CD14-positive monocyte (primary cell): ENCODE data around the gene STARD5. TPM values are rescaled to one million over a fixed set of nuclear protein-coding genes. Genes with fewer than 3 reads are reported as not detected.
A peak's percentile ranks its signal among the peaks of the same experiment; 100 is the strongest.

Source experiments
- DNase-seq, 3 donors: peaks; one replicate each; pipeline ENCODE4 v3.0.0-alpha.2; 2011 to 2022
- H2AFZ ChIP-seq: 2 replicates; pipeline ENCODE4 v1.6.0; 2012; ENCODE audit warnings: mild to moderate bottlenecking, low read depth, low read length, inconsistent platforms; ENCODE audit not compliant: insufficient read depth, poor library complexity, severe bottlenecking
- H3K27ac ChIP-seq, 2 donors: 1 replicate in 1 of 2; 2 replicates in 1 of 2; pipeline ENCODE4 v1.5.1; 2012 to 2013; ENCODE audit warnings: low read length in 2 of 2, control low read depth in 1 of 2, inconsistent platforms in 1 of 2, low read depth in 1 of 2, mild to moderate bottlenecking in 1 of 2
- H3K27me3 ChIP-seq, 2 donors: one replicate each; pipeline versions ENCODE4 v1.6.0 to v1.6.1; 2011 to 2013; ENCODE audit warnings: low read length in 2 of 2; ENCODE audit not compliant: control insufficient read depth in 2 of 2, insufficient read depth in 2 of 2
- H3K36me3 ChIP-seq, 2 donors: replicated peaks in 1 of 2; 1 replicate in 1 of 2; 2 replicates in 1 of 2; pipeline versions ENCODE4 v1.5.1 to v1.6.1; 2012 to 2013; ENCODE audit warnings: low read length in 2 of 2, control low read depth in 1 of 2, inconsistent platforms in 1 of 2, mild to moderate bottlenecking in 1 of 2; ENCODE audit not compliant: insufficient read depth in 2 of 2, control insufficient read depth in 1 of 2
- H3K4me1 ChIP-seq, 2 donors: 1 replicate in 1 of 2; 2 replicates in 1 of 2; pipeline versions ENCODE4 v1.5.1 to v1.6.1; 2012 to 2013; ENCODE audit warnings: low read length in 2 of 2, control low read depth in 1 of 2, inconsistent platforms in 1 of 2, mild to moderate bottlenecking in 1 of 2, moderate library complexity in 1 of 2; ENCODE audit not compliant: insufficient read depth in 2 of 2, control insufficient read depth in 1 of 2
- H3K4me2 ChIP-seq: replicated peaks from 2 replicates; pipeline ENCODE3; 2012; ENCODE audit warnings: low read length, moderate library complexity, mild to moderate bottlenecking; ENCODE audit not compliant: poor library complexity, severe bottlenecking; ENCODE audit errors: extremely low read depth
- H3K4me3 ChIP-seq, 3 experiments: fragments of 200-600 bp in 1 of 3; sonication (generic) in 1 of 3; replicated peaks in 1 of 3; 1 replicate in 2 of 3; 2 replicates in 1 of 3; pipeline ENCODE4 v1.5.1; 2011 to 2013; ENCODE audit warnings: low read length in 3 of 3, mild to moderate bottlenecking in 3 of 3, control low read depth in 2 of 3, low read depth in 2 of 3, inconsistent platforms in 1 of 3, moderate library complexity in 1 of 3
- H3K79me2 ChIP-seq: 2 replicates; pipeline ENCODE4 v1.6.0; 2012; ENCODE audit warnings: mild to moderate bottlenecking, control low read depth, inconsistent platforms, low read length, moderate library complexity; ENCODE audit not compliant: insufficient read depth
- H3K9ac ChIP-seq: 2 replicates; pipeline ENCODE4 v1.6.0; 2017; ENCODE audit warnings: low read length, mild to moderate bottlenecking; ENCODE audit not compliant: insufficient read depth, poor library complexity, severe bottlenecking
- H3K9me3 ChIP-seq, 2 donors: replicated peaks in 1 of 2; 1 replicate in 1 of 2; 2 replicates in 1 of 2; pipeline versions ENCODE4 v1.5.1 to v1.6.1; 2012 to 2013; ENCODE audit warnings: low read length in 2 of 2, control low read depth in 1 of 2; ENCODE audit not compliant: control insufficient read depth in 1 of 2, insufficient read depth in 1 of 2
- H4K20me1 ChIP-seq: 2 replicates; pipeline ENCODE4 v1.6.0; 2012; ENCODE audit warnings: mild to moderate bottlenecking, low read length, control low read depth, moderate library complexity; ENCODE audit not compliant: insufficient read depth
- H3K27ac Mint-ChIP-seq, 7 donors: one replicate each; pipeline ENCODE4 v1.8.0; 2020; ENCODE audit warnings: mild to moderate bottlenecking in 7 of 7, mixed read lengths in 7 of 7, moderate library complexity in 6 of 7, inconsistent platforms in 2 of 7
- H3K27me3 Mint-ChIP-seq, 3 donors: one replicate each; pipeline ENCODE4 v1.8.0; 2021 to 2022; ENCODE audit warnings: low read depth in 3 of 3, mild to moderate bottlenecking in 3 of 3, mixed read lengths in 3 of 3, moderate library complexity in 3 of 3, inconsistent platforms in 1 of 3
- H3K36me3 Mint-ChIP-seq, 2 donors: one replicate each; pipeline ENCODE4 v1.8.0; 2020; ENCODE audit warnings: mixed read lengths in 2 of 2, inconsistent platforms in 1 of 2, mild to moderate bottlenecking in 1 of 2
- H3K4me1 Mint-ChIP-seq: one replicate; pipeline ENCODE4 v1.8.0; 2020; ENCODE audit warnings: mild to moderate bottlenecking, mixed read lengths
- H3K4me3 Mint-ChIP-seq, 2 donors: one replicate each; pipeline ENCODE4 v1.8.0; 2020; ENCODE audit warnings: mild to moderate bottlenecking in 2 of 2, mixed read lengths in 2 of 2, moderate library complexity in 1 of 2
- H3K9me3 Mint-ChIP-seq, 7 donors: one replicate each; pipeline ENCODE4 v1.8.0; 2020 to 2022; ENCODE audit warnings: mixed read lengths in 7 of 7, mild to moderate bottlenecking in 6 of 7, moderate library complexity in 6 of 7, inconsistent platforms in 2 of 7
- WGBS: methylation state at CpG from one replicate; pipeline ENCODE4 v1.1.5; 2013; ENCODE audit warnings: missing lambda C conversion rate; ENCODE audit not compliant: insufficient coverage; 5-methylcytosine and 5-hydroxymethylcytosine counted together
- intact Hi-C, 2 donors: fragments of 100-400 bp; cut with micrococcal nuclease; formaldehyde crosslinking; loops; one replicate each; pipeline versions ENCODE4 v1.15.0 to v1.15.1; 2023
- polyA plus RNA-seq, 3 donors: library from polyadenylated mRNA; depleted of rRNA in 1 of 3; unstranded in 2 of 3; stranded (reverse) in 1 of 3; fragments of 300-500 nt in 2 of 3; fragments of >200 nt in 1 of 3; fragmentation: Illumina TruSeq in 2 of 3; gene quantifications; 1 replicate in 2 of 3; 2 replicates in 1 of 3; pipeline ENCODE4 v1.2.3, GENCODE V29; 2012 to 2021
- TF ChIP-seq, protein P1 (sequence below): fragments of 200-600 bp; IDR thresholded peaks from one replicate; pipeline ENCODE4 v1.8.0; 2022; ENCODE audit warnings: antibody characterized with exemption, mild to moderate bottlenecking

Gene STARD5
- polyA plus RNA-seq, 3 donors = 1.5 to 15.1 (median 2.5) TPM

DNA sequence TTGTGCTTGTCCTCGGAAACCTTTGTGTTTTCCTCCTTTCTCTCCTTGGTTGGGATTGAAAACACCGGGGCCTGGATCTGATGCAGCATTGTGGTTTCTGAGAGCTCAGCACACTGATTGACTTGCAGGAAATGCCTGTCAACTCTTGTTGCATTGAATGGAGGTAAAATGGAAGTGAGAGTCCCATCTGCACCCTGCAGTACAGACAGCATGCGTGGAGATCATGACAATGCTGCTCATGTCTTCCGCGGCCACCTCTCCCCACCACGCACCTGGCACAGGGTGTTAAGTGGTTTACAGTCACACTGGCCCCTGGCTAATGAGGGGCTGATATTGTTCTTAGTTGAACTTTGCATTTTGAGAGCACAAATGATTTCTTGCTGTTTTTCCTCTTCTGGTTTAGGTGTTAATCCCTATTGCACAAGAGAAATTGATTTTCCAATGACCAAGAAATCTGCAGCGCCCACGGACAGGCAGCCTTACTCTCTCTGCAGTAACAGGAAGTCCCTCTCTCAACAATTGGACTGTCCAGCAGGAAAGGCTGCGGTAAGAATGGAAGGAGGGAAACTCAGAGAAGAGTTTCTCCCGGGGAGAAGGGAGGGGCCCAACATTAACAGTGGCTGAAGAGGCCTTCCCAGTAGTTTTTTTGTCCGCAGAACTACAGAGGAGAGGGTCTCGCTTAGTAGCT lies 58.5 kb downstream of the STARD5 start:
- Mint-ChIP-seq H3K4me1 (peaks cover 27% of the 10 kb centered on the region), H3K27ac (no peak overlapping the region), H3K4me3 (peak overlapping the region in 1 of 2 donors; percentile 63), H3K9me3 (no peaks in the 10 kb centered on the region), H3K27me3 (peaks cover 7 to 10% (median 10%) of the 10 kb centered on the region in 3 donors), H3K36me3 (no peaks in the 10 kb centered on the region)
- Histone ChIP-seq H3K4me2 (peak overlapping the region; percentile 57), H4K20me1 (no peaks in the 10 kb centered on the region), H3K4me3 (peak overlapping the region in 1 of 3 experiments; percentile 44), H3K27me3 (peaks cover 2 to 3% of the 10 kb centered on the region in 2 donors), H3K9me3 (no peaks in the 10 kb centered on the region), H3K79me2 (no peaks in the 10 kb centered on the region), H3K36me3 (no peaks in the 10 kb centered on the region), H3K9ac (no peak overlapping the region), H2AFZ (peak overlapping the region; percentile 66), H3K4me1 (peaks cover 12 to 23% of the 10 kb centered on the region in 2 donors), H3K27ac (no peak overlapping the region)
- DNase-seq = no peak
- TF ChIP-seq, protein P1, sequence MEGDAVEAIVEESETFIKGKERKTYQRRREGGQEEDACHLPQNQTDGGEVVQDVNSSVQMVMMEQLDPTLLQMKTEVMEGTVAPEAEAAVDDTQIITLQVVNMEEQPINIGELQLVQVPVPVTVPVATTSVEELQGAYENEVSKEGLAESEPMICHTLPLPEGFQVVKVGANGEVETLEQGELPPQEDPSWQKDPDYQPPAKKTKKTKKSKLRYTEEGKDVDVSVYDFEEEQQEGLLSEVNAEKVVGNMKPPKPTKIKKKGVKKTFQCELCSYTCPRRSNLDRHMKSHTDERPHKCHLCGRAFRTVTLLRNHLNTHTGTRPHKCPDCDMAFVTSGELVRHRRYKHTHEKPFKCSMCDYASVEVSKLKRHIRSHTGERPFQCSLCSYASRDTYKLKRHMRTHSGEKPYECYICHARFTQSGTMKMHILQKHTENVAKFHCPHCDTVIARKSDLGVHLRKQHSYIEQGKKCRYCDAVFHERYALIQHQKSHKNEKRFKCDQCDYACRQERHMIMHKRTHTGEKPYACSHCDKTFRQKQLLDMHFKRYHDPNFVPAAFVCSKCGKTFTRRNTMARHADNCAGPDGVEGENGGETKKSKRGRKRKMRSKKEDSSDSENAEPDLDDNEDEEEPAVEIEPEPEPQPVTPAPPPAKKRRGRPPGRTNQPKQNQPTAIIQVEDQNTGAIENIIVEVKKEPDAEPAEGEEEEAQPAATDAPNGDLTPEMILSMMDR = no peak
- intact Hi-C loops = loop anchor here (2.0 to 10.0 kb wide), 3 partner anchors 161 to 811 kb away; no protein-coding TSS in a partner anchor
- WGBS = 10% methylated on average over 6 of the region's 12 CpGs

DNA sequence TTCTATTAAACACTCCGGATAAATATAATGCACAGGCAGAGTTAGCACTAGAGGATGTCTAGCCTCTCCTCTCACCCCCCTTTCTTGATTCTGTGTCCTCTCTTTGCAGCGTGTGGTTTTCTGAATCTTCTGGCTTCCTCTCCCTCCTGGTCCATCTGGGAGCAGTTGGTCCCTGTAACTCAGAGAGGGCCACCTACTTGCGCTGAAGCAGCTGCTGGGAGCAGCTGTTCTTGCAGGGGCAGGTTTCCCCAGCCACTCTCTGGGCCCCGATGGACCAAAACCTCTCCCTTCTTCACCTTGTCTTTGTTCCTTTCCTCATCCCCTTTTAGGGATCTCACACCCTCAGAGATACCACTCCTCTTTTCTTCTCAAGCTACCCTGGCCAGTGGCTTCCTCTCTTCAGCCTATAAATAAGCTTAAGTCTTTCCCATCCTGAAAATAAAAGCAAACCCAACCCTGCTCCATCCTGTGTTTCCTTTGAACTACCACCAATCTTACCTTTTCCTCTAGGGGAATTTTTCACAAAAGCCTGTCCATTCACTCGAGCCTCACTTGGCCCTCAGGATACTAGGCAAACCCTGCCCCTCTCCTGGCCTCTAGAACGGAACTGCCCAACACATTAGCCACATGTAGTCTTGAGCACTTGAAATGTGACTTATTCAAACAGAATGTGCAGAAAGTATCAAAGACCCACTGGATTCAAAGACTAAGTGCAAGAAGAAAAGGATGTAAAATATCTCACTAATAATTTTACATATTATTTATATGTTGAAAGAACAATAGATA lies 59.7 kb downstream of the STARD5 start:
- H3K4me1 Mint-ChIP-seq = peaks cover 24% of the 10 kb centered on the region
- Histone ChIP-seq H4K20me1 (no peaks in the 10 kb centered on the region), H3K4me3 (no peak overlapping the region), H3K79me2 (no peaks in the 10 kb centered on the region), H3K4me2 (no peak overlapping the region), H3K4me1 (peaks cover 12 to 19% of the 10 kb centered on the region in 2 donors), H3K9ac (no peak overlapping the region), H3K9me3 (no peaks in the 10 kb centered on the region), H3K36me3 (no peaks in the 10 kb centered on the region), H2AFZ (no peak overlapping the region), H3K27ac (no peak overlapping the region), H3K27me3 (peaks cover 2 to 3% of the 10 kb centered on the region in 2 donors)
- TF ChIP-seq, protein P1 = no peak
- 86% methylated on average over 4 of the region's 6 CpGs for WGBS
- H3K36me3 Mint-ChIP-seq = no peaks in the 10 kb centered on the region
- peaks cover 7 to 10% (median 10%) of the 10 kb centered on the region in 3 donors for H3K27me3 Mint-ChIP-seq
- no peak overlapping the region for H3K4me3 Mint-ChIP-seq
- DNase-seq = no peak
- intact Hi-C loops = loop anchor here (2.0 to 10.0 kb wide), 2 partner anchors 159 to 809 kb away; no protein-coding TSS in a partner anchor
- no peak overlapping the region for H3K27ac Mint-ChIP-seq
- H3K9me3 Mint-ChIP-seq = no peaks in the 10 kb centered on the region
